Epithelial cell of esophagus (primary cell): Measurements from ENCODE around the gene SYNGR3.

Experiments
- DNase-seq: peaks from one replicate; pipeline ENCODE4 v3.0.0; 2010; ENCODE audit warnings: low read depth
- H3K4me3 ChIP-seq: 2 replicates; pipeline ENCODE4 v1.5.1; 2011; ENCODE audit warnings: mild to moderate bottlenecking, low read length, control low read depth
- CTCF ChIP-seq: IDR thresholded peaks from 2 replicates; pipeline ENCODE4 v1.5.1; 2011; ENCODE audit warnings: low read depth, mild to moderate bottlenecking, low read length, control low read depth, inconsistent platforms; ENCODE audit not compliant: insufficient read depth; ENCODE audit errors: missing control alignments

The SYNGR3 gene

GRCh38 chr16:1998852-1999801 is 9.4 kb downstream of the SYNGR3 start:
- DNase-seq = no peak
- no peak for TF ChIP-seq CTCF
- no peak overlapping the region for H3K4me3 ChIP-seq

DNA sequence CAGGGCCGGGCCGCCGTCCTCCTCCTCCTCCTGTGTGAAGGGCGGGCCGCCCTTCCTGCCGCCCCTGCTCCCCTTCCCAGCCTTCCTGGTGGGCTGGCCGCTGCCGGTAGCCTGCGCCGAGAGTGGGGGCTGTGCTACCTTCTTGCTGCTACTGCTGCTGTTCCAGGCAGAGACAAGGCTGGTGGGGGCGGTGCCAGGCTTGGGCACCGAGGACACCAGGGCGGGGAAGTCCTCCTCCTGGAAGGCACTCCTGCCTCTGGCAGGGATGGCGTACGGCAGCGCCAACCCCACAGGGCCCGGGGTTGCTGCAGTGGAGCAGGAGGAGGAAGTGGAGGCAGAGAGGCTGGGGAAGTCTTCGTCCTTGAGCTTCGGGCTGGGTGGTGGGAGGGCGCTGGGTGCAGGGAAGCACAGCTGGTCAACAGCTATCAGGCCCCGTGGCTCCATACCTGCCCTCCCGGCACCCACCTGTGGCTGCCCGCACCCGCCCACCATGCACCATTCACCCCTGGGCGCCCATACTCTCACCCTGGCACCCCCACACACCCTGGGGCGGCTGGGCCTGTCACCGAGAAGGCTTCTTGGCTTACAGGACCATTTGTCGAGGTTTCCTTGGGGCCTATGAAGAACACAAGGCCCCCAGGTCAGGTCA is 10.2 kb downstream of the SYNGR3 start:
- no peak for DNase-seq
- no peak overlapping the region for H3K4me3 ChIP-seq
- TF ChIP-seq CTCF = no peak

- no peak overlapping the region for H3K4me3 ChIP-seq
- TF ChIP-seq CTCF = no peak
- DNase-seq = no peak
Measured at GRCh38 chr16:2001035-2001434, 11.3 kb downstream of the SYNGR3 start.

DNA sequence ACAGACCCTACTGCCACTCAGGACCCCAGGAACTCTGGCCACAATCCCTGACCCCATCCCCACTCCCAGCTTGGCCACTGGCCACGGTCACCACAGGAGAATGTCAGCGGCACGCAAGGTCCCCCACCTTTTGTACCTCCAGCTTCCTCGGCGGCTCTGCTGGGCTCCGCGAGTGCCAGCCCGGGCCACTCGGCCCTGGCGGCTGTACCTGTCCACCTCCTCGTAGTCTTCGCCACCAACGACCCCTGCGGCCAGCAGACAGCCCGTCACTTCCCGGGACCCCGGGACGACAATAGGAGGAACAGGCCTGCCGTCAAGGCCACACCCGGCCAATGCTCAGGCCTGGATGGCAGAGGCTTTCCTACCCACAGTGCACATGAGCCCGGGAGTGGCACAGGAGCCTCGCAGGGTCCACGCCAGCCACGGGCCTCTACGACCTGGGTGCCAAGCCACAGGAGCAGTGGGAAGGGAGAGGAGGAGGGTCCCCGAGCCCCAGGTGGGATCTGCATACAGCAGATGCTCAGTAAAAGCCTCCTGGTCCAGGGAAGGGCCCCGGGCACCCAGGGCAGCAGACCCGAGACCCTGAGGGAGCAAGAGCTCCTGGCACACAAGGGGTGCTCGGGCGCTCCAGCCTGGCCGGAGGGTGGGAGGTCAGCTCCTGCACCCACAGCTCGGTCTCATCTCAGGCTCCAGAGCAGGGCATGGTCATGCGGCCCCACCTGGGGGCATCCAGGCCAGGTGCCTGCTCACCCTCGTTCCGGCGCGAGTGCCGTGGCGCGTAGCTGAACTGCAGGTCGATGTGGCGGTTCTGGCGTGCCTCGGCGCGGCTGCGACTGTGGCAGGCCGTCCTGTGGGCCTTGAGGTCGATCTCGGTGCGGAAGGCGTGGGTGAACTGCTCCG is 11.9 kb downstream of the SYNGR3 start:
- TF ChIP-seq CTCF = no peak
- no peak overlapping the region for H3K4me3 ChIP-seq
- no peak for DNase-seq

DNA sequence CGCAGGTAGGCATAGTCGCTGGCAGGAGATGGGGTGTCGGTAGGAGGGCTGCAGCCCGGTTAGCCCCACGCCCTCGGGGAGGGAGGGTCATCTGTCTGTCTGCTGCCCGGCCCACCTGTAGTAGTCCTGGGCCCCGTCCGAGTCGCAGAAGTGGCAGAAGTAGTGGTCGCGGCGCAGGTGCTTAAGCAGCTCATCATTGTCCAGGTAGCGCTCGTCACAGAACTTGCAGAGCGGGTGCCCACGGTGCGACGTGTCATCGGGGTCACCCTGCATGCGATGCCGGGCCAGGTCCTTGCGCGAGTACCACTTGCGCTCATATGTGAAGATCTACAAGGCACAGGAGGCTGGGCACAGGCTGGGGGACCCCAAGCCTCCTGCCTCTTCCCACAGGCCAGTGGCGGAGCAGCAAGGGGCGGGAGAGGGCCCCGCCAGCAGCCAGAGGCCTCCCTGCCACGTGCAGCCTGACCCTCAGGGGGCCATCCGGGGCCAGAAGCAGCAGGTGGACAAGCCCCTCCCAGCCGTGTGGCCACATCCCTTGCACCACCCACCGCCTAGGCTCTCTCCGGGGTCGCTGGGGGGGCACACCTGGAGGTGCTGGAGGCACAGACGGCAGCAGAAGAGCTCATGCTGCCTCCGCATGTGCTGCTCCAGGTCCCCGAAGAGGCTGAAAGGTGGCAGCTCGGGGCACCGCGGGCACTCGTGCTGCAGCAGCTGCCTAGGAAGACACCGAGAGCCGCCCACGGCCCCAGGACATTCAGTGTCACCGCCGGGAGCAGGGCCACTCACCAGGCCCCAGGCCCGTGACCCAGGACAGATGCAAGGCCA is 12.8 kb downstream of the SYNGR3 start:
- no peak for TF ChIP-seq CTCF
- no peak for DNase-seq
- no peak overlapping the region for H3K4me3 ChIP-seq
